Duodenal mucosa (tissue), 2 donors: ENCODE data around the gene SLC37A4.

ENCODE experiments used
- H3K27ac ChIP-seq: one replicate; pipeline ENCODE4 v1.7.0; 2013; ENCODE audit warnings: low read depth, low read length
- H3K27me3 ChIP-seq, 2 donors: one replicate each; pipeline ENCODE4 v1.7.0; 2013; ENCODE audit warnings: low read length in 2 of 2, control low read depth in 1 of 2; ENCODE audit not compliant: insufficient read depth in 2 of 2, control insufficient read depth in 1 of 2
- H3K36me3 ChIP-seq, 2 donors: one replicate each; pipeline ENCODE4 v1.7.0; 2013; ENCODE audit warnings: low read length in 2 of 2, control low read depth in 1 of 2; ENCODE audit not compliant: insufficient read depth in 2 of 2, control insufficient read depth in 1 of 2
- H3K4me1 ChIP-seq, 2 donors: one replicate each; pipeline ENCODE4 v1.7.0; 2013; ENCODE audit warnings: low read length in 2 of 2, control low read depth in 1 of 2; ENCODE audit not compliant: insufficient read depth in 2 of 2, control insufficient read depth in 1 of 2
- H3K4me3 ChIP-seq, 2 donors: one replicate each; pipeline ENCODE4 v1.7.0; 2013; ENCODE audit warnings: low read length in 2 of 2, low read depth in 1 of 2
- H3K9ac ChIP-seq, 2 donors: one replicate each; pipeline ENCODE4 v1.7.0; 2013; ENCODE audit warnings: low read length in 2 of 2, low read depth in 1 of 2
- H3K9me3 ChIP-seq, 2 donors: one replicate each; pipeline ENCODE4 v1.7.0; 2013; ENCODE audit warnings: low read length in 2 of 2, control low read depth in 1 of 2; ENCODE audit not compliant: control insufficient read depth in 1 of 2

SLC37A4 gene

DNA sequence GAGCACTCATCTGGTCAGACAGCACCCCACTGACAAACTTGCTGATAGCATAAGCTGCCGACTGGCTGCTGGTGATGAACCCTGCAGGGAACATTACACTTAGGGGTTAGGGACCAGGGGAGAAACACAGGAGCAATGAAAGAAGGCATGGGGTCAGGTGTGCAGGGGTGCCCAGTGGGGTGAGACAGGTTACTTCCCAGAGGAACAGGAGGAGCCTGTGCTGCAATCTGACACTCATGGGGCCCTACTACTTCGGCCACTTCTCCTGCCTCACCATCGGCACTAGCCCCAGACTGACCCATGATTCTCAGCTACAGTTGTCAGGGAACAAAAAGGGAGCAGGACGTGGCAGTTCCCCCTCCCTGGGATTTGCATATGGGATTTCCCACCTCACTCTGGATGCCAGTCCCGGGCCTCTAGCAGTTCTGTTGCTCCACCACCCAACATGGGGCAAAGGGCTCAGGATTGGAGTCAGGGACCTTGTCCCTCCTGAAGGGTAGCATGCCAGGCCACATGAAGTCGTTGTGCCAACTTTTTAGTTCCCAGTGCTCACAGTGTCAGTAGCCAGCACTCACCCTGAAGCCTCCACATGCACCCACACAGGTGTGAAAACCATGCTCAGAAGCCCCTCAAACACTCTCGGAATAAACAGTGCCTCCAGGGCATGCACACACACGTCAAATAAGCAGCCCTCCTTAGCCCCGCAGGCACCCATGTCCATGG is 2.2 kb downstream of the SLC37A4 start:
- Histone ChIP-seq H3K9me3 (no peaks in the 10 kb centered on the region), H3K27ac (peak overlapping the region; percentile 65), H3K36me3 (peaks cover 8 to 35% of the 10 kb centered on the region in 2 donors), H3K27me3 (no peaks in the 10 kb centered on the region), H3K4me1 (peaks cover 49 to 63% of the 10 kb centered on the region in 2 donors), H3K4me3 (peak overlapping the region; percentile 89 to 93), H3K9ac (peak overlapping the region; percentile 84 to 92)

DNA sequence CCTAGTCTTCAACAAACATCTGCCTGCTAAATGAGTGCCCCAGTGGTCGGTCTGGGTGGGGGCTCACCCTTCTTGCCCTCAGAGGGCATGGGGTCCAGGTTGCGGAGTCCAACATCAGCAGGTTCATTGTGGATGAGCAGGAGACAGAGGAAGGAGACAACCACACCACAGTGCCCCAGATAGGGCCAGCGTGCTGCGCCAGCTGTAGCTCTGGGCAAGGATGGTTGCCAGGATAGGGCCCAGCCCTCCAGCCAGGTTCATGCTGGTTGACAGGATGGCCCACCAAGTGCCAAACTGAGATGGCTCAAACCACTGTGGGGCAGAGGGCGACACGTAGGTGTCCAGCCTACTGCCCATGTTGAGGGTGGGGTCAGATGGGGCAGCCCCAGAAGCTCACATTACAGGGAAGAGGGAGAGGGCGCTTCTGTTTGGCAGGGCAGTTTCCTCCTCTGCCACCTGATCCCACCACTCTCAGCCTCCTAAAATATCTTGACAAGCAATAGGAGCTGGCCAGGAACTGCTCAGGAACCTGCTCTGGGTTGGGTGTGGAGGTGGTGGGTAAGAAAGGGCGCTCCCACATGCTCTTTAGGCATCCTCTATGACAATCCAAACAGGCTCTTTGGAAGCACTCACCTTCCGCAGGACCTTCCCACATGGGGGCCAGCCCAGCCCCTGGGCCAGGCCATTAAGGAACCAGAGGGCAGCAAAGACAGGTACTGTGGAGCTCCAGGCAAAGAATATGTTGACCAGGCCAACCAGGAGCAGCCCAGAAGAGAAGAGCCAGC is 2.9 kb downstream of the SLC37A4 start:
- H3K9ac ChIP-seq, result peak overlapping the region; percentile 84 to 92
- peaks cover 54 to 69% of the 10 kb centered on the region in 2 donors for H3K4me1 ChIP-seq
- peak overlapping the region; percentile 17 for H3K27ac ChIP-seq

DNA sequence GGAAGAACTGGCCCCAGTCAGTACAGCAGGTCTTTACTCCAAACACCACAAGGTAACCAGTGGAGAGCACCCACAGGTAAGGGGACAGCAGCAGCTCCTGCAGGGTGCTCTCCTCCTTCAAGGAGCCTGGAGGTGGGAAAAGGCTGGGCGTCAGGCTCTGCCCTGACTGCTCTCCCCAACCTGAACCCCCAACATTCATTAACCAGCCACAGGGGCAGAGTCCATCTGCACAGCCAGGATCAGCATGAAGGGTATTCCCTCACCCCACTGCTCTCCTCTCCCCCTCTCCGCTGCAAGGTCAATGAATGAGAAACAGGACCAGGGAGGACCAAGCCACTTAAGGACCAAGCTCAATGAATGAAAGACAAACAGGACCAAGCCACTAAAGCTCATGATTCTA is 3.7 kb downstream of the SLC37A4 start:
- Histone ChIP-seq H3K9ac (peak overlapping the region; percentile 60 to 84), H3K27ac (peak overlapping the region; percentile 11), H3K36me3 (peaks cover 12 to 42% of the 10 kb centered on the region in 2 donors), H3K4me1 (peaks cover 54 to 69% of the 10 kb centered on the region in 2 donors), H3K27me3 (no peaks in the 10 kb centered on the region), H3K9me3 (no peaks in the 10 kb centered on the region), H3K4me3 (peak overlapping the region; percentile 89 to 93)

More for the DNA sequence above, 2.9 kb downstream of the SLC37A4 start:
- H3K27me3 ChIP-seq, result no peaks in the 10 kb centered on the region
- H3K4me3 ChIP-seq, result peak overlapping the region; percentile 89 to 93
- no peaks in the 10 kb centered on the region for H3K9me3 ChIP-seq
- H3K36me3 ChIP-seq, result peaks cover 12 to 42% of the 10 kb centered on the region in 2 donors

DNA sequence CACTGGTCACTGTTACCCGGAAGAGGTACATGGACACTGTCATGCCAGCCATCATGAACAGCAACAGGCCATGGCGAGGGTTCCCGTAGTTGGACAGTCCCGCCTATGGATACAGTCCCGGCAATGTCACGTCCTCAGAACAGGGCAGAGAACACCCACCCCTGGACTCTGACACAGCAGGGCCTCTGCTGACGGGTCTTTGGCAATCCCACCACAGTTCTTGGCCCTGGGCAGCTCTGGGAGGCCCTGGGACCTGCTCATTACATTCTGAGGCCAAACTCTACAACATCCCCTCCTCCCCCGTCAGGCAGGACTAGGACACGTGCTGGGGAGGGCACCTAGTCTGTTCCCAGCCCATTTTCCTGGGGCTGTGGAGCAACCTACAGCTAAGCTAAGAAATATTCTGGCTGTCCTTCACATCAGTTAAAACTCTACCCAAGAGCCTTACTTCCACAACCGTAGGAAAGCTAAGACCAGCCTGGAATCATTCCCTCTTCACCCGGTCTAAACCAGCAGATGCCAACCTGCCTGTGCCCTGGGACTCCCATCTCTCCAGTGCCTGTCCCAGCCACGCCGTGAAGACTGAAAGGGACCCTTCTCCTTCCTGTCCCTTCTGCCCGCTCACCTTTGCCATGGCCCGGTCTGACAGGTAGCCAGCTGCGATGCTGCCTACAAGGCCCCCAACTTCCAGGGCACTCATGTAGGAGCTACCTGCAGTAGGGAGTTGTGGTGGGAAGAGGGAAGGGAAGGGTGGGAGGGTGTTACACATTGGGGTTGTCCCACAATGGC is 4.5 kb downstream of the SLC37A4 start:
- peaks cover 12 to 42% of the 10 kb centered on the region in 2 donors for H3K36me3 ChIP-seq
- peak overlapping the region; percentile 89 to 93 for H3K4me3 ChIP-seq
- peaks cover 62 to 77% of the 10 kb centered on the region in 2 donors for H3K4me1 ChIP-seq
- H3K9ac ChIP-seq, result peak overlapping the region; percentile 48 to 56
- H3K27ac ChIP-seq, result no peak overlapping the region
- no peaks in the 10 kb centered on the region for H3K9me3 ChIP-seq
- H3K27me3 ChIP-seq, result no peaks in the 10 kb centered on the region

DNA sequence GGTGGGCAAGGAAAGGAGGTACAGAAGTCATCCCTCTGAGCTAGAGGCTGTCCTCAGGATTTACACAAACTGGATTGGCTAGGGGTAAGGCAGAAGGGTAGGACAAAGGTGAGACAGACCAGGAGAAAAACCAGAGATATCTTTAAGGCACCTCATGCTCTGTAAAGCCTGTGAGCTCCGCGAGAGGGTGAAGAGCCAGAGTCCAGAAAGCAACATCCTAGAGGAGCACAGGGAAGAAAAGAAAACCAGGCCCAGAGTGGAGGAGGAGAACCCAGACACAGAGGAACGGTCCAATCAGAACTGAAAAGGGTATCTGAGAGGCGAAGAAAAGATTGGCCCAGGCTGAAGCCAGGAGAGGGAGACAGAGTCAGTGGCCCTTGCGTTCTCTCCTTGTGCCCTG is 5.1 kb downstream of the SLC37A4 start:
- Histone ChIP-seq H3K36me3 (peaks cover 12 to 42% of the 10 kb centered on the region in 2 donors), H3K27ac (no peak overlapping the region), H3K4me3 (peak overlapping the region; percentile 89 to 93), H3K9ac (peak overlapping the region; percentile 48 to 56), H3K9me3 (no peaks in the 10 kb centered on the region), H3K27me3 (no peaks in the 10 kb centered on the region), H3K4me1 (peaks cover 65 to 82% of the 10 kb centered on the region in 2 donors)

DNA sequence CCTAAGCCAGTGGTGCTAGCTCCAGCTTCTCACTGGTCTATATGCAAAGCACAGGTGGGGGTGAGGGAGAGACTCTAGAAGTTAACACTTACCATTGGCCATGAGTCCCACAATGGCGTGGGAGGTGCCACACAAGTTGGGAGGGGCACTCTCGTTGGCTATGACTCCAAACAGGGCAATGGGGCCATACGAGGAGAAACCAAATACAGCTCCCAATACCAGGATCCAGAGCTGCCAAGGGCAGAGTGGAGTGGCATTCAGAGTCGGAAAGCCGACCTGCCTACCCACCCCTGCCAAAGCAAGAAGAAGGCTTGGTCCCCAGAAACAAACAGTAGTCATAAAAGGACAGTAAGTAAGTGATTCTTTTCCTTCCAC is 5.6 kb downstream of the SLC37A4 start:
- Histone ChIP-seq H3K9me3 (no peaks in the 10 kb centered on the region), H3K4me1 (peaks cover 67 to 84% of the 10 kb centered on the region in 2 donors), H3K9ac (peak overlapping the region; percentile 1 to 56), H3K27ac (no peak overlapping the region), H3K36me3 (peaks cover 12 to 44% of the 10 kb centered on the region in 2 donors), H3K27me3 (no peaks in the 10 kb centered on the region), H3K4me3 (peak overlapping the region; percentile 89 to 93)

DNA sequence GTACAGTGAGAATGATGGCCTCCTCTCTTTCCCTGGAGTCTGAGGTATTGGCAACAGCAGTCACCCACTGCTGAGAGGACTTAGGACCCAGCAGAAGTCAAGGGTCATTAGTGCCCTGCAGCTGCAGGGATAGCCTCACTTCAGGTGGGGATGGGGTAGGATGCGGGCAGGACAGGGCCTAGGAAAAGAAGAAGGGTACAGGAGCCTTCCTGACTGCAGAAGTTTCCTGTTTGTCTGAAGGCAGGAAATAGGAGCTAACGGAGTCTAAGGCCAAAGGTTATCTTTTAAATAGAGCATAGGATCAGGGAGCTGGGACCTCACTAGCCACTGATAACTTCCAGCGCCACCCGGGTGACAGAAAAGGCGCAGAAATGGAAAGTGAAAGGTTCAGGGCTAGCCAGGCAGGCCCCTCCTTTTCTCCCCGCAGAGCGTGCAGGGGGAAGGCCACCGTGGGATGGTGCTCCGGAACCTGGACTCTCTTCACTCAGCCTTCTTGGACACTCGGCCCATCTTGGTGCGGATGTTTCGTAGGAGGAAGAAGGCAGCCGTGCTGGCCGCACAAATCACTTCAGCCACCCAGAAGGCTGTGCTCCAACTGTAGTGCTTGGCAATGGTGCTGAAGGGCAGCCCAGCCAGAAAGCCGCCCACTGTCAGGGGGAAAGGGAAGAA is 6.1 kb downstream of the SLC37A4 start:
- Histone ChIP-seq H3K4me1 (peaks cover 68 to 83% of the 10 kb centered on the region in 2 donors), H3K27ac (no peak overlapping the region), H3K4me3 (peak overlapping the region; percentile 89 to 93), H3K27me3 (no peaks in the 10 kb centered on the region), H3K9ac (peak overlapping the region; percentile 34 to 56), H3K36me3 (peaks cover 12 to 45% of the 10 kb centered on the region in 2 donors), H3K9me3 (no peaks in the 10 kb centered on the region)

DNA sequence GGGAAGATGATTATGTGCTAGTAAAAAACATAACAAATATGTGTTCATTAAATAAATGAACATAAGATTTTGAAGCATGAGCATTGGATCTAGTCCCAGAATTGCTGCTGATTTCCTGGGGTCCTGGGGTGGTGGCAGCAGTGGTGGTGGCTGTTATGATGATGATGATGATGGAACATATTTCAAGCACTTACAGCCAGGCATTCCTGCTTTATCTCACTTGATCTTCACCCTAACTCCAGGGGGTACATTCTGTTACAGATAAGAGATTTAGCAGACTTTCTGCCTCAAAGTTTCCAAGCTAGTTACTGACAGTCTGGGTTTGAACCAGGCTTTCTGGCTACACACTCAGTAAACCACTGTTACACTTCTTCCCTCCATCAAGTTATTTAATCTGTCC is 6.9 kb downstream of the SLC37A4 start:
- peaks cover 61 to 75% of the 10 kb centered on the region in 2 donors for H3K4me1 ChIP-seq
- no peak overlapping the region for H3K27ac ChIP-seq
- peaks cover 12 to 45% of the 10 kb centered on the region in 2 donors for H3K36me3 ChIP-seq
- H3K4me3 ChIP-seq, result no peak overlapping the region
- H3K9me3 ChIP-seq, result no peaks in the 10 kb centered on the region
- no peaks in the 10 kb centered on the region for H3K27me3 ChIP-seq
- H3K9ac ChIP-seq, result peak overlapping the region in 1 of 2 donors; percentile 10

DNA sequence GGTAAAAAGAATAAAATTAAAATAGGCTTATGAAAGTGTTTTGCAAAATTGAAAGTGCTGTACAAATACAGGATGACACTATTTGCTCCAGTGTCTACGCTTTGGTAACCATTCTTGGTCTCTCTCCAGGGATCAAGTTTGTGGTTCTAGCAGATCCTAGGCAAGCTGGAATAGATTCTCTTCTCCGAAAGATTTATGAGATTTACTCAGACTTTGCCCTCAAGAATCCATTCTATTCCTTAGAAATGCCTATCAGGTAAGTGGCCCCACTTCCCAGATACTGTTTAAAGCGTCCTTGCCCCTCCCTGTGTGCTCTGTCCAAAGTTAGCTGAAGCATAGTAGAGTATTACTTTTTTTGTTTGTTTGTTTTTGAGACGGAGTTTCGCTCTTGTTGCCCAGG is 9.0 kb downstream of the SLC37A4 start:
- H3K9ac ChIP-seq, result peak overlapping the region in 1 of 2 donors; percentile 7
- H3K27me3 ChIP-seq, result no peaks in the 10 kb centered on the region
- peaks cover 12 to 39% of the 10 kb centered on the region in 2 donors for H3K36me3 ChIP-seq
- H3K9me3 ChIP-seq, result no peaks in the 10 kb centered on the region
- peaks cover 57 to 66% of the 10 kb centered on the region in 2 donors for H3K4me1 ChIP-seq
- H3K27ac ChIP-seq, result peak overlapping the region; percentile 46
- H3K4me3 ChIP-seq, result no peak overlapping the region
